A549 (cell line): ENCODE data around the gene RGL3. TPM values are rescaled to one million over a fixed set of nuclear protein-coding genes. Genes with fewer than 3 reads are reported as not detected.
"Not testable (repeated sequence)": the region's sequence is repeated elsewhere in the genome, so short reads cannot be mapped to it uniquely, and the experiment has no call there.

ENCODE experiments used
- ATAC-seq, 2 experiments: fragments of 200-7000 bp in 1 of 2; fragments of >200 bp in 1 of 2; cut with Nextera tagmentation in 1 of 2; cut with Tn5 transposase in 1 of 2; 3 replicates each; pipeline versions ENCODE4 v1.8.0 to v1.9.1; 2018 to 2020; ENCODE audit warnings: mild to moderate bottlenecking in 1 of 2, moderate library complexity in 1 of 2
- CTCF ChIA-PET: fragments of 300-600 bp; sonication (Branson Sonifier 250); formaldehyde crosslinking; extraction: SDS; loops from one replicate; lab custom pipeline; 2021; ENCODE audit warnings: antibody characterized with exemption, inconsistent platforms; lab: Yijun Ruan, JAX
- POLR2A ChIA-PET: fragments of 350-600 bp; formaldehyde crosslinking; extraction: SDS; loops from one replicate; lab custom pipeline; 2021; ENCODE audit warnings: antibody characterized with exemption, inconsistent platforms; lab: Yijun Ruan, JAX
- DNase-seq, 2 experiments: peaks; one replicate each; pipeline versions ENCODE4 v3.0.0 to v3.0.0-alpha.2; 2011 to 2016; ENCODE audit warnings: low read depth in 1 of 2, low spot score in 1 of 2
- FAIRE-seq: peaks from 2 replicates; lab custom pipeline; 2011; peaks lifted over from hg19 to GRCh38; lab: Jason Lieb, UNC
- H3K27ac ChIP-seq, 2 experiments: fragments of >200 bp; sonication (Bioruptor Twin); formaldehyde crosslinking; 3 replicates each; pipeline ENCODE4 v1.5.1; 2016 to 2017
- H3K4me1 ChIP-seq: fragments of >200 bp; sonication (Bioruptor Twin); formaldehyde crosslinking; 3 replicates; pipeline ENCODE4 v1.6.1; 2016
- H3K4me2 ChIP-seq: fragments of >200 bp; sonication (Bioruptor Twin); formaldehyde crosslinking; 3 replicates; pipeline ENCODE4 v1.6.1; 2016
- H3K4me3 ChIP-seq: fragments of >200 bp; sonication (Bioruptor Twin); formaldehyde crosslinking; 3 replicates; pipeline ENCODE4 v1.5.1; 2016
- H3K9me3 ChIP-seq: fragments of >200 bp; sonication (Bioruptor Twin); formaldehyde crosslinking; 3 replicates; pipeline ENCODE4 v1.6.1; 2016
- BHLHE40 ChIP-seq: IDR thresholded peaks from 2 replicates; pipeline ENCODE4 v1.6.1; 2012; ENCODE audit warnings: low read depth, low read length, inconsistent platforms
- CEBPB ChIP-seq, 2 experiments: fragments of >200 bp in 1 of 2; sonication (Bioruptor Twin) in 1 of 2; formaldehyde crosslinking in 1 of 2; IDR thresholded peaks; 2 replicates each; pipeline ENCODE4 v1.6.1; 2012 to 2016
- EHF ChIP-seq: fragments of 250-450 bp; sonication (Bioruptor Pico); IDR thresholded peaks from 2 replicates; pipeline ENCODE4 v1.5.0; 2020; ENCODE audit warnings: mild to moderate bottlenecking
- EHMT2 ChIP-seq: fragments of 200-600 bp; sonication (generic); IDR thresholded peaks from 2 replicates; pipeline ENCODE4 v1.6.1; 2016; ENCODE audit warnings: antibody characterized with exemption, low read depth, mild to moderate bottlenecking, moderate library complexity
- FOSB ChIP-seq: fragments of 250-450 bp; sonication (Bioruptor Pico); IDR thresholded peaks from 2 replicates; pipeline ENCODE4 v1.5.0; 2020; ENCODE audit warnings: mild to moderate bottlenecking, moderate library complexity
- FOSL2 ChIP-seq, 2 experiments: fragments of 450-650 bp in 1 of 2; fragments of >200 bp in 1 of 2; sonication (Bioruptor Twin) in 1 of 2; formaldehyde crosslinking; IDR thresholded peaks; 2 replicates each; pipeline versions ENCODE4 v1.5.0 to v1.6.1; 2016 to 2020; ENCODE audit warnings: mild to moderate bottlenecking in 1 of 2, moderate library complexity in 1 of 2
- HOXB13 ChIP-seq: fragments of 250-450 bp; sonication (Bioruptor Pico); IDR thresholded peaks from 2 replicates; pipeline ENCODE4 v1.5.0; 2020; ENCODE audit warnings: low read depth, mild to moderate bottlenecking, moderate library complexity
- JUN ChIP-seq, 2 experiments: fragments of >200 bp; sonication (Bioruptor Twin); formaldehyde crosslinking; IDR thresholded peaks; 2 replicates in 1 of 2; 3 replicates in 1 of 2; pipeline ENCODE4 v1.6.1; 2016 to 2017
- JUNB ChIP-seq: fragments of >200 bp; sonication (Bioruptor Twin); formaldehyde crosslinking; IDR thresholded peaks from 2 replicates; pipeline ENCODE4 v1.6.1; 2016
- PHF8 ChIP-seq: fragments of 200-600 bp; sonication (generic); IDR thresholded peaks from 2 replicates; pipeline ENCODE4 v1.6.1; 2016; ENCODE audit warnings: low read depth, mild to moderate bottlenecking, antibody characterized with exemption, moderate library complexity, borderline replicate concordance
- POLR2AphosphoS2 ChIP-seq: conservative IDR thresholded peaks from 2 replicates; pipeline ENCODE4 v1.6.1; 2012; ENCODE audit warnings: low read length, improper control_type of control experiment, inconsistent platforms
- RAD21 ChIP-seq, 2 experiments: fragments of >200 bp in 1 of 2; sonication (Bioruptor Twin) in 1 of 2; formaldehyde crosslinking in 1 of 2; IDR thresholded peaks in 1 of 2; conservative IDR thresholded peaks in 1 of 2; 2 replicates in 1 of 2; 3 replicates in 1 of 2; pipeline ENCODE4 v1.6.1; 2012 to 2018; ENCODE audit warnings: inconsistent platforms in 1 of 2
- RARB ChIP-seq: fragments of 250-450 bp; sonication (Bioruptor Pico); IDR thresholded peaks from 2 replicates; pipeline ENCODE4 v1.8.0; 2021; ENCODE audit warnings: mild to moderate bottlenecking, moderate library complexity
- SMC3 ChIP-seq: fragments of >200 bp; sonication (Bioruptor Twin); formaldehyde crosslinking; IDR thresholded peaks from 3 replicates; pipeline ENCODE4 v1.6.1; 2018; ENCODE audit warnings: inconsistent platforms
- TP53 ChIP-seq: fragments of 250-450 bp; sonication (Bioruptor Pico); IDR thresholded peaks from 2 replicates; pipeline ENCODE4 v1.5.0; 2021; ENCODE audit warnings: mild to moderate bottlenecking, moderate library complexity
- ZFP36 ChIP-seq: fragments of 450-650 bp; IDR thresholded peaks from 2 replicates; pipeline ENCODE4 v1.6.1; 2014; ENCODE audit warnings: borderline replicate concordance; ENCODE audit not compliant: partially characterized antibody
- ZSCAN20 ChIP-seq: fragments of 250-450 bp; sonication (Bioruptor Pico); IDR thresholded peaks from 2 replicates; pipeline ENCODE4 v1.8.0; 2022; ENCODE audit warnings: mild to moderate bottlenecking, moderate library complexity
- WGBS: methylation state at CpG from one replicate; pipeline ENCODE4 v1.1.6; 2017; ENCODE audit errors: missing lambda C conversion rate; 5-methylcytosine and 5-hydroxymethylcytosine counted together
- polyA plus RNA-seq, 4 experiments: library from polyadenylated mRNA; depleted of rRNA in 3 of 4; stranded (reverse); fragments of >200 nt; fragmentation: RNase III in 1 of 4; extraction: RNeasy Plus Mini Kit Qiagen cat#74134 plus additional on column Dnase treatment in 1 of 4; gene quantifications; 2 replicates in 3 of 4; 3 replicates in 1 of 4; pipeline ENCODE4 v1.2.3, GENCODE V29; 2011 to 2017
- TF ChIP-seq, protein P1 (sequence below): fragments of 150-350 bp; IDR thresholded peaks from 2 replicates; pipeline ENCODE4 v1.6.1; 2014; ENCODE audit warnings: low read depth, mild to moderate bottlenecking, low read length
- TF ChIP-seq, protein P2 (sequence below): fragments of >200 bp; sonication (Bioruptor Twin); formaldehyde crosslinking; IDR thresholded peaks from 3 replicates; pipeline ENCODE4 v1.5.1; 2016
- TF ChIP-seq, protein P3 (sequence below): fragments of 450-650 bp; IDR thresholded peaks from 2 replicates; pipeline ENCODE4 v1.6.1; 2014; ENCODE audit warnings: antibody characterized with exemption
- TF ChIP-seq, protein P4 (sequence below): IDR thresholded peaks from 2 replicates; pipeline ENCODE4 v1.6.1; 2012; ENCODE audit warnings: low read depth, borderline replicate concordance

RGL3 gene
- polyA plus RNA-seq, 2 of the 4 experiments (the other 2 are of a cell fraction): 1.5 to 3.7 TPM

DNA sequence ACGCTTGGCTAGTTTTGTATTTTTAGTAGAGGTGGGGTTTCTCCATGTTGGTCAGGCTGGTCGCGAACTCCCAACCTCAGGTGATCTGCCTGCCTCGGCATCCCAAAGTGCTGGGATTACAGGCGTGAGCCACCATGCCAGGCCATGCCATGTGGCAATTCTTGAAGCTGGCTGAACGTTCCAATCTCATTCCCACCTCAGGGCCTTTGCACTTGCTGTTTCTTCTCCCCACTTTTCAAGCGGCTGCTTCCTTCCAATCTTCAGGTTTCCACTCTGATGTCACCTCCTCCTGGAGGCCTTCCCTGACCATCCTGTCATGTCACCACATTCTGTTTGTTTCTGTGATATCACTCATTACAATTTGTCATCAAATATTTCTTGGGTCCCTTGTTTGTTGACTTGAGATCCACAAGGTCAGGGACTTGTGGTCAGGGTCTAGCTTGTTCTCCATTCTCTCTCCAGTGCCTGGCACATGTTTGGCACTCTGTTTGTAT lies 39.2 kb downstream of the RGL3 start:
- ATAC-seq (no peak), FAIRE-seq (no peak), DNase-seq (no peak)
- Histone ChIP-seq H3K4me3 (no peak overlapping the region), H3K4me1 (peaks cover 48% of the 10 kb centered on the region), H3K9me3 (no peaks in the 10 kb centered on the region), H3K27ac (peak overlapping the region; percentile 76 to 91; a peak in 5 of 6 replicates), H3K4me2 (peak overlapping the region; percentile 72)
- POLR2A ChIA-PET: interaction anchor here (2.6 kb wide), 1 partner anchor 33 kb away, joined by 18 read pairs; the partner anchor contains the start of genes CCDC159 and TMEM205
- CTCF ChIA-PET: interaction anchor here (1.3 to 5.8 kb wide), 12 partner anchors 11 to 103 kb away, joined by 4 to 50 read pairs (median 24); partner anchors contain the start of genes RAB3D and RGL3
- TF ChIP-seq, protein P1, sequence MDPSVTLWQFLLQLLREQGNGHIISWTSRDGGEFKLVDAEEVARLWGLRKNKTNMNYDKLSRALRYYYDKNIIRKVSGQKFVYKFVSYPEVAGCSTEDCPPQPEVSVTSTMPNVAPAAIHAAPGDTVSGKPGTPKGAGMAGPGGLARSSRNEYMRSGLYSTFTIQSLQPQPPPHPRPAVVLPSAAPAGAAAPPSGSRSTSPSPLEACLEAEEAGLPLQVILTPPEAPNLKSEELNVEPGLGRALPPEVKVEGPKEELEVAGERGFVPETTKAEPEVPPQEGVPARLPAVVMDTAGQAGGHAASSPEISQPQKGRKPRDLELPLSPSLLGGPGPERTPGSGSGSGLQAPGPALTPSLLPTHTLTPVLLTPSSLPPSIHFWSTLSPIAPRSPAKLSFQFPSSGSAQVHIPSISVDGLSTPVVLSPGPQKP: no peak
- no peak for TF ChIP-seq POLR2AphosphoS2
- no peak for TF ChIP-seq EHF
- TF ChIP-seq ZFP36: peak; percentile 53
- 86% methylated on average over 5 of the region's 7 CpGs for WGBS

DNA sequence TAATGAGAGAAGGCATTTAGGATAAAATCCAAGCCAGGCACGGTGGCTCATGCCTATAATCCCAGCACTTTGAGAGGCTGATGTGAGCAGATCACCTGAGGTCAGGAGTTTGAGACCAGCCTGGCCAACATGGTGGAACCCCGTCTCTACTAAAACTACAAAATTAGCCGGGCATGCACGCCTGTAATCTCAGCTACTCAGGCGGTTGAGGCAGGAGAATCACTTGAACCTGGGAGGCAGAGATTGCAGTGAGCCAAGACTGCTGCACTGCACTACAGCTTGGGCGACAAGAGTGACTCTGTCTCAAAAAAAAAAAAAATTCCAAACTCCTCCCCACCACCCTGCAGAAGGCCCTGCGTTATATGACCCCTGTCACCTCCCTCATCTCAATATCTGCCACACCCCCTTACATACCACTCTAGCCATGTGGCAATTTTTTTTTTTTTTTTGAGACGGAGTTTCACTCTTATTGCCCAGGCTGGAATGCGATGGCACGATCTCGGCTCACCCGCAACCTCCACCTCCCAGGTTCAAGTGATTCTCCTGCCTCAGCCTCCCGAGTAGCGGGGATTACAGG lies 39.8 kb downstream of the RGL3 start:
- DNase-seq, H3K4me3 ChIP-seq, FAIRE-seq, ATAC-seq, H3K9me3 ChIP-seq, POLR2A ChIA-PET: not testable (repeated sequence)
- Histone ChIP-seq H3K27ac (peak overlapping the region in 1 of 2 experiments; percentile 85; a peak in 4 of 6 replicates), H3K4me2 (peak overlapping the region; percentile 58), H3K4me1 (peaks cover 47% of the 10 kb centered on the region)
- CTCF ChIA-PET: interaction anchor here (1.6 to 5.8 kb wide), 4 partner anchors 10 to 103 kb away, joined by 6 to 50 read pairs (median 24); no protein-coding TSS in a partner anchor
- 81% methylated on average over 13 of the region's 14 CpGs for WGBS

DNA sequence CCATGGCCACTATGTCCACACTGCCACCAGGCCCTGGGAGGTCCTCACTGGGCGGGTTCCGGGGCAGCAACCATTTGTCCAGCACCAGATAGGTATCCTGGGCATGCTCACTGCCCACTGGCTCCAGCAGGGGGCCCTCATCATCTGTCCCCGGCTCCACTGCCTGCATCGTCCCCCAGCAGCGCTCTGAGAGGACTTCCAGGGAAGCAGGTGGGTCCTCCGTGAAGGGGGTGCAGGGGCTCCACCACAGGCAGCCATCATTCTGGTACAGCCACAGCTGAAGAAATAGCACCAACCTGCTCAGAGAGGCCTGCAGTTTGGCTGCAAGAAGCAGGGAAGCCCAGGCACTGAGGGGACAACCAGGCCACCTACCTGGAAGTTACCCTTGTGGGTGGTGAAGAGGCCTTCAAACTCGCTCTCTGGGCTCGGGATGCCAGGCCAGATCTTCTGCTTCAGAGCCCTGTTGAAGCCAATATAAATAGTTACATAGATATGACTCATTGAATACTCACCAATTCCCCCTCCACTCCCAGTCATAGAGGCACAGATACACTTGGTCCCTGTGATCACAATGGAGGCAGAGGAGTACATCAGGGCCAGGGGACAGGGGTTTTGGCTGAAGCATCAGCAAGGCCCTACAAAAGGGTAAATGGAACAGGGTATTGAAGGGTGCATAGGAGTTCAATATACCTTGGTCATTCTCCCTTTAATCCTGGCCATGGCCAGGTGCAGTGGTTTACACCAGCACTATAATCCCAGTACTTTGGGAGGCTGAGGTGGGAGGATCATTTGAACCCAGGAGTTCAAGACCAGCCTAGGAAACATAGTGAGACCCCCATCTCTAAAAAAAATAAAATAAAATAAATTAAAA lies 40.6 kb downstream of the RGL3 start:
- TF ChIP-seq CEBPB (IDR thresholded peaks at IDR 0.05) (no peak), HOXB13 (CRISPR knock-in tag) (no peak), POLR2AphosphoS2 (no peak), RAD21 (conservative IDR thresholded peaks at IDR 0.05 in 1 of 2, IDR thresholded peaks at IDR 0.05 in 1 of 2) (peak; percentile 40 to 57; a peak in 4 of 5 replicates), ZSCAN20 (CRISPR knock-in tag) (no peak), SMC3 (peak; percentile 37; the same call in 2 of the 3 replicates), FOSL2 (IDR thresholded peaks at IDR 0.05) (peak; percentile 45; the same call in 1 of the 2 replicates), FOSL2 (CRISPR knock-in tag; IDR thresholded peaks at IDR 0.05) (peak; percentile 71), TP53 (CRISPR knock-in tag) (no peak), JUN (IDR thresholded peaks at IDR 0.05) (peak in 1 of 2 experiments; percentile 23; a peak in 1 of 5 replicates), RARB (CRISPR knock-in tag) (no peak), PHF8 (no peak), BHLHE40 (no peak), JUNB (peak; percentile 42; the same call in 1 of the 2 replicates), EHMT2 (no peak), FOSB (CRISPR knock-in tag) (no peak)
- TF ChIP-seq, protein P2, sequence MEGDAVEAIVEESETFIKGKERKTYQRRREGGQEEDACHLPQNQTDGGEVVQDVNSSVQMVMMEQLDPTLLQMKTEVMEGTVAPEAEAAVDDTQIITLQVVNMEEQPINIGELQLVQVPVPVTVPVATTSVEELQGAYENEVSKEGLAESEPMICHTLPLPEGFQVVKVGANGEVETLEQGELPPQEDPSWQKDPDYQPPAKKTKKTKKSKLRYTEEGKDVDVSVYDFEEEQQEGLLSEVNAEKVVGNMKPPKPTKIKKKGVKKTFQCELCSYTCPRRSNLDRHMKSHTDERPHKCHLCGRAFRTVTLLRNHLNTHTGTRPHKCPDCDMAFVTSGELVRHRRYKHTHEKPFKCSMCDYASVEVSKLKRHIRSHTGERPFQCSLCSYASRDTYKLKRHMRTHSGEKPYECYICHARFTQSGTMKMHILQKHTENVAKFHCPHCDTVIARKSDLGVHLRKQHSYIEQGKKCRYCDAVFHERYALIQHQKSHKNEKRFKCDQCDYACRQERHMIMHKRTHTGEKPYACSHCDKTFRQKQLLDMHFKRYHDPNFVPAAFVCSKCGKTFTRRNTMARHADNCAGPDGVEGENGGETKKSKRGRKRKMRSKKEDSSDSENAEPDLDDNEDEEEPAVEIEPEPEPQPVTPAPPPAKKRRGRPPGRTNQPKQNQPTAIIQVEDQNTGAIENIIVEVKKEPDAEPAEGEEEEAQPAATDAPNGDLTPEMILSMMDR: peak; percentile 46
- TF ChIP-seq, protein P3, sequence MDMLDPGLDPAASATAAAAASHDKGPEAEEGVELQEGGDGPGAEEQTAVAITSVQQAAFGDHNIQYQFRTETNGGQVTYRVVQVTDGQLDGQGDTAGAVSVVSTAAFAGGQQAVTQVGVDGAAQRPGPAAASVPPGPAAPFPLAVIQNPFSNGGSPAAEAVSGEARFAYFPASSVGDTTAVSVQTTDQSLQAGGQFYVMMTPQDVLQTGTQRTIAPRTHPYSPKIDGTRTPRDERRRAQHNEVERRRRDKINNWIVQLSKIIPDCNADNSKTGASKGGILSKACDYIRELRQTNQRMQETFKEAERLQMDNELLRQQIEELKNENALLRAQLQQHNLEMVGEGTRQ: no peak
- TF ChIP-seq, protein P4, sequence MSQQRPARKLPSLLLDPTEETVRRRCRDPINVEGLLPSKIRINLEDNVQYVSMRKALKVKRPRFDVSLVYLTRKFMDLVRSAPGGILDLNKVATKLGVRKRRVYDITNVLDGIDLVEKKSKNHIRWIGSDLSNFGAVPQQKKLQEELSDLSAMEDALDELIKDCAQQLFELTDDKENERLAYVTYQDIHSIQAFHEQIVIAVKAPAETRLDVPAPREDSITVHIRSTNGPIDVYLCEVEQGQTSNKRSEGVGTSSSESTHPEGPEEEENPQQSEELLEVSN: no peak
- ChIA-PET CTCF (interaction anchor here (0.9 to 4.9 kb wide), 5 partner anchors 15 to 104 kb away, joined by 3 to 28 read pairs (median 4); partner anchors contain the start of genes CCDC159, TMEM205 and TSPAN16), POLR2A (interaction anchor here (0.7 kb wide), 1 partner anchor 32 kb away, joined by 4 read pairs; the partner anchor contains the start of genes CCDC159 and TMEM205)
- DNase-seq (peak; percentile 62 to 72), FAIRE-seq (no peak), ATAC-seq (no peak)
- Histone ChIP-seq H3K9me3 (no peaks in the 10 kb centered on the region), H3K4me1 (peaks cover 52% of the 10 kb centered on the region), H3K4me3 (no peak overlapping the region), H3K4me2 (peak overlapping the region; percentile 58), H3K27ac (peak overlapping the region; percentile 61 to 85; a peak in 5 of 6 replicates)
- 0% methylated on average over 2 of the region's 8 CpGs for WGBS
